ENCODE data around the gene SEPTIN12. TPM values are rescaled to one million over a fixed set of nuclear protein-coding genes. Genes with fewer than 3 reads are reported as not detected.

SEPTIN12 gene
- total and polyA plus RNA-seq, 2 of the 8 experiments (the other 6 are each of a cell fraction or from before 2014, with no cell fraction given), result 0.24 TPM; not detected in 1

DNA sequence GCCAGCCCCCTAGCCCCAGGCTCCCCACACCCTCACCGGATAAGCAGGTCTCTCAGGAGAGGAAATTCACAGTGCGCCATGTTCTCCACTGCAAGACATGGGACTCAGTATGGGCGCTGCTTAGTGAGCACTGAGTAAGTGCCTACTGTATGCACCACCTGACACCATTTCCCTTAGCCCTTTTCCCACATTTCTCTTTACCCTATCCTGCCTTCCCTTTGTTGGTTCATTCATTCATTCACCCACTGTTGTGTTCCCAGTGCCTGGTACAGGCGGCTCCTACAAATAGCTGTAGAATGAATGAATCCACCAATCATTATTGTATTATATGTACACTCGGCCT is 10.1 kb downstream of the SEPTIN12 start (continued):
- TF ChIP-seq CHD7 (IDR thresholded peaks at IDR 0.05; ENCODE audit: insufficient replicate concordance, low read length), result no peak
- no peak for TF ChIP-seq KDM4A (IDR thresholded peaks at IDR 0.05; ENCODE audit: low read depth, low read length, severe bottlenecking)
- TF ChIP-seq RBBP5 (IDR thresholded peaks at IDR 0.05; ENCODE audit: borderline replicate concordance, low read depth, low read length), result no peak
- TF ChIP-seq POU5F1 (IDR thresholded peaks at IDR 0.05; ENCODE audit: low read depth, low read length), result no peak
- no peak for TF ChIP-seq CBX8 (IDR thresholded peaks at IDR 0.05; ENCODE audit: borderline replicate concordance, low read depth, low read length)
- no peak for TF ChIP-seq GABPA (IDR thresholded peaks at IDR 0.05; ENCODE audit: borderline replicate concordance, insufficient read depth, low read length)
- TF ChIP-seq CEBPB (IDR thresholded peaks at IDR 0.05; ENCODE audit: low read depth, low read length), result no peak
- TF ChIP-seq NRF1 (IDR thresholded peaks at IDR 0.05; ENCODE audit: low read depth, low read length), result no peak
- no peak for TF ChIP-seq SIRT6 (IDR thresholded peaks at IDR 0.05; ENCODE audit: low read length)
- no peak for TF ChIP-seq FOSL1 (IDR thresholded peaks at IDR 0.05; ENCODE audit: insufficient read depth, low read depth, low read length)

Measured in H1 (cell line).